ENCODE measurements around the gene PRDM15.
A peak's percentile ranks its signal among the peaks of the same experiment; 100 is the strongest.

The PRDM15 gene

GRCh38 chr21:41897047-41897669, 18.0 kb upstream of the PRDM15 start:
- in situ Hi-C loops (cut with MboI; ENCODE audit: low pct_unique_long_range_greater_than_20kb, low sequenced_read_pairs, unreplicated experiment), result no loop called here
- TF ChIP-seq CTCF (IDR thresholded peaks at IDR 0.05; ENCODE audit: extremely low read depth, insufficient read depth, missing control alignments), result no peak
- DNase-seq (ENCODE audit: low spot score), result no peak

GRCh38 chr21:41895643-41896493, 16.7 kb upstream of the PRDM15 start:
- peak; percentile 35 for TF ChIP-seq CTCF (IDR thresholded peaks at IDR 0.05; ENCODE audit: extremely low read depth, insufficient read depth, missing control alignments)
- DNase-seq (ENCODE audit: low spot score), result no peak
- in situ Hi-C loops (cut with MboI; ENCODE audit: low pct_unique_long_range_greater_than_20kb, low sequenced_read_pairs, unreplicated experiment), result no loop called here

- no peak for TF ChIP-seq CTCF (IDR thresholded peaks at IDR 0.05; ENCODE audit: extremely low read depth, insufficient read depth, missing control alignments)
- in situ Hi-C loops (cut with MboI; ENCODE audit: low pct_unique_long_range_greater_than_20kb, low sequenced_read_pairs, unreplicated experiment), result no loop called here
- no peak for DNase-seq (ENCODE audit: low spot score)
Observed at GRCh38 chr21:41894922-41895557, 15.9 kb upstream of the PRDM15 start.

GRCh38 chr21:41894511-41894910, 15.4 kb upstream of the PRDM15 start:
- no peak for TF ChIP-seq CTCF (IDR thresholded peaks at IDR 0.05; ENCODE audit: extremely low read depth, insufficient read depth, missing control alignments)
- in situ Hi-C loops (cut with MboI; ENCODE audit: low pct_unique_long_range_greater_than_20kb, low sequenced_read_pairs, unreplicated experiment), result no loop called here
- no peak for DNase-seq (ENCODE audit: low spot score)

- TF ChIP-seq CTCF (IDR thresholded peaks at IDR 0.05; ENCODE audit: extremely low read depth, insufficient read depth, missing control alignments), result no peak
- no peak for DNase-seq (ENCODE audit: low spot score)
- in situ Hi-C loops (cut with MboI; ENCODE audit: low pct_unique_long_range_greater_than_20kb, low sequenced_read_pairs, unreplicated experiment), result no loop called here
Observed at GRCh38 chr21:41892726-41893125, 13.6 kb upstream of the PRDM15 start.

- TF ChIP-seq CTCF (IDR thresholded peaks at IDR 0.05; ENCODE audit: extremely low read depth, insufficient read depth, missing control alignments), result no peak
- in situ Hi-C loops (cut with MboI; ENCODE audit: low pct_unique_long_range_greater_than_20kb, low sequenced_read_pairs, unreplicated experiment), result no loop called here
- DNase-seq (ENCODE audit: low spot score), result no peak
Observed at GRCh38 chr21:41891132-41891531, 12.0 kb upstream of the PRDM15 start.

Measured in GM13977 (cell line).